ENCODE results near the gene CWC22.
"Not testable (repeated sequence)": the region's sequence is repeated elsewhere in the genome, so short reads cannot be mapped to it uniquely, and the experiment has no call there.

Gene CWC22

GRCh38 chr2:179987916-179988315 lies 19.2 kb downstream of the CWC22 start:
- Histone ChIP-seq H3K36me3 (ENCODE audit: control insufficient read depth in 2 of 2, insufficient read depth in 2 of 2, low read length in 2 of 2) (peaks cover 42 to 46% of the 10 kb centered on the region in 2 donors), H3K4me1 (ENCODE audit: control insufficient read depth in 2 of 2, insufficient read depth in 2 of 2, low read length in 2 of 2) (no peaks in the 10 kb centered on the region), H3K27me3 (ENCODE audit: control insufficient read depth in 2 of 2, insufficient read depth in 2 of 2, low read length in 2 of 2) (no peaks in the 10 kb centered on the region), H3K4me3 (ENCODE audit: low read length in 2 of 2) (no peak overlapping the region), H3K9ac (ENCODE audit: low read depth in 1 of 2, low read length in 2 of 2) (no peak overlapping the region), H3K9me3 (ENCODE audit: control insufficient read depth in 2 of 2, low read length in 2 of 2) (no peaks in the 10 kb centered on the region), H3K27ac (ENCODE audit: low read depth in 2 of 2, low read length in 2 of 2) (no peak overlapping the region)

- Histone ChIP-seq H3K4me3 (ENCODE audit: low read length in 2 of 2) (no peak overlapping the region), H3K27me3 (ENCODE audit: control insufficient read depth in 2 of 2, insufficient read depth in 2 of 2, low read length in 2 of 2) (no peaks in the 10 kb centered on the region), H3K9me3 (ENCODE audit: control insufficient read depth in 2 of 2, low read length in 2 of 2) (no peaks in the 10 kb centered on the region), H3K36me3 (ENCODE audit: control insufficient read depth in 2 of 2, insufficient read depth in 2 of 2, low read length in 2 of 2) (peaks cover 41 to 48% of the 10 kb centered on the region in 2 donors), H3K4me1 (ENCODE audit: control insufficient read depth in 2 of 2, insufficient read depth in 2 of 2, low read length in 2 of 2) (no peaks in the 10 kb centered on the region), H3K9ac (ENCODE audit: low read depth in 1 of 2, low read length in 2 of 2) (no peak overlapping the region), H3K27ac (ENCODE audit: low read depth in 2 of 2, low read length in 2 of 2) (no peak overlapping the region)
These were observed 21.8 kb downstream of the CWC22 start for GRCh38 chr2:179985163-179985820.

GRCh38 chr2:179983250-179983932 lies 23.7 kb downstream of the CWC22 start:
- no peaks in the 10 kb centered on the region for H3K27me3 ChIP-seq (ENCODE audit: control insufficient read depth in 2 of 2, insufficient read depth in 2 of 2, low read length in 2 of 2)
- H3K4me3 ChIP-seq (ENCODE audit: low read length in 2 of 2), result no peak overlapping the region
- H3K9me3 ChIP-seq (ENCODE audit: control insufficient read depth in 2 of 2, low read length in 2 of 2), result no peaks in the 10 kb centered on the region
- no peak overlapping the region for H3K27ac ChIP-seq (ENCODE audit: low read depth in 2 of 2, low read length in 2 of 2)
- peaks cover 55 to 56% of the 10 kb centered on the region in 2 donors for H3K36me3 ChIP-seq (ENCODE audit: control insufficient read depth in 2 of 2, insufficient read depth in 2 of 2, low read length in 2 of 2)
- H3K9ac ChIP-seq (ENCODE audit: low read depth in 1 of 2, low read length in 2 of 2), result no peak overlapping the region
- H3K4me1 ChIP-seq (ENCODE audit: control insufficient read depth in 2 of 2, insufficient read depth in 2 of 2, low read length in 2 of 2), result no peaks in the 10 kb centered on the region

GRCh38 chr2:179981085-179981484 lies 26.0 kb downstream of the CWC22 start:
- Histone ChIP-seq H3K36me3 (ENCODE audit: control insufficient read depth in 2 of 2, insufficient read depth in 2 of 2, low read length in 2 of 2) (peaks cover 46 to 49% of the 10 kb centered on the region in 2 donors), H3K27ac (ENCODE audit: low read depth in 2 of 2, low read length in 2 of 2) (no peak overlapping the region), H3K9me3 (ENCODE audit: control insufficient read depth in 2 of 2, low read length in 2 of 2) (no peaks in the 10 kb centered on the region), H3K4me1 (ENCODE audit: control insufficient read depth in 2 of 2, insufficient read depth in 2 of 2, low read length in 2 of 2) (no peaks in the 10 kb centered on the region), H3K27me3 (ENCODE audit: control insufficient read depth in 2 of 2, insufficient read depth in 2 of 2, low read length in 2 of 2) (no peaks in the 10 kb centered on the region), H3K4me3 (ENCODE audit: low read length in 2 of 2) (no peak overlapping the region), H3K9ac (ENCODE audit: low read depth in 1 of 2, low read length in 2 of 2) (no peak overlapping the region)

GRCh38 chr2:179974761-179975160 lies 32.3 kb downstream of the CWC22 start:
- H3K36me3 ChIP-seq (ENCODE audit: control insufficient read depth in 2 of 2, insufficient read depth in 2 of 2, low read length in 2 of 2), result peaks cover 24 to 28% of the 10 kb centered on the region in 2 donors
- no peaks in the 10 kb centered on the region for H3K9me3 ChIP-seq (ENCODE audit: control insufficient read depth in 2 of 2, low read length in 2 of 2)

GRCh38 chr2:179966778-179967394 lies 40.2 kb downstream of the CWC22 start:
- H3K27me3 ChIP-seq (ENCODE audit: control insufficient read depth in 2 of 2, insufficient read depth in 2 of 2, low read length in 2 of 2), result no peaks in the 10 kb centered on the region
- no peak overlapping the region for H3K9ac ChIP-seq (ENCODE audit: low read depth in 1 of 2, low read length in 2 of 2)
- peaks cover 38 to 44% of the 10 kb centered on the region in 2 donors for H3K36me3 ChIP-seq (ENCODE audit: control insufficient read depth in 2 of 2, insufficient read depth in 2 of 2, low read length in 2 of 2)
- no peaks in the 10 kb centered on the region for H3K4me1 ChIP-seq (ENCODE audit: control insufficient read depth in 2 of 2, insufficient read depth in 2 of 2, low read length in 2 of 2)
- no peak overlapping the region for H3K27ac ChIP-seq (ENCODE audit: low read depth in 2 of 2, low read length in 2 of 2)
- H3K4me3 ChIP-seq (ENCODE audit: low read length in 2 of 2), result no peak overlapping the region
- no peaks in the 10 kb centered on the region for H3K9me3 ChIP-seq (ENCODE audit: control insufficient read depth in 2 of 2, low read length in 2 of 2)

More at GRCh38 chr2:179974761-179975160, 32.3 kb downstream of the CWC22 start:
- no peaks in the 10 kb centered on the region for H3K4me1 ChIP-seq (ENCODE audit: control insufficient read depth in 2 of 2, insufficient read depth in 2 of 2, low read length in 2 of 2)
- no peaks in the 10 kb centered on the region for H3K27me3 ChIP-seq (ENCODE audit: control insufficient read depth in 2 of 2, insufficient read depth in 2 of 2, low read length in 2 of 2)
- no peak overlapping the region for H3K4me3 ChIP-seq (ENCODE audit: low read length in 2 of 2)
- H3K9ac ChIP-seq (ENCODE audit: low read depth in 1 of 2, low read length in 2 of 2), result no peak overlapping the region
- H3K27ac ChIP-seq (ENCODE audit: low read depth in 2 of 2, low read length in 2 of 2), result no peak overlapping the region

GRCh38 chr2:179965291-179966258 lies 41.5 kb downstream of the CWC22 start:
- Histone ChIP-seq H3K36me3 (ENCODE audit: control insufficient read depth in 2 of 2, insufficient read depth in 2 of 2, low read length in 2 of 2) (peaks cover 32 to 40% of the 10 kb centered on the region in 2 donors), H3K9me3 (ENCODE audit: control insufficient read depth in 2 of 2, low read length in 2 of 2) (no peaks in the 10 kb centered on the region), H3K4me3 (ENCODE audit: low read length in 2 of 2) (no peak overlapping the region), H3K9ac (ENCODE audit: low read depth in 1 of 2, low read length in 2 of 2) (no peak overlapping the region), H3K4me1 (ENCODE audit: control insufficient read depth in 2 of 2, insufficient read depth in 2 of 2, low read length in 2 of 2) (no peaks in the 10 kb centered on the region), H3K27me3 (ENCODE audit: control insufficient read depth in 2 of 2, insufficient read depth in 2 of 2, low read length in 2 of 2) (no peaks in the 10 kb centered on the region), H3K27ac (ENCODE audit: low read depth in 2 of 2, low read length in 2 of 2) (no peak overlapping the region)

- no peak overlapping the region for H3K4me3 ChIP-seq (ENCODE audit: low read length in 2 of 2)
- H3K9ac ChIP-seq (ENCODE audit: low read depth in 1 of 2, low read length in 2 of 2), result no peak overlapping the region
- H3K4me1 ChIP-seq (ENCODE audit: control insufficient read depth in 2 of 2, insufficient read depth in 2 of 2, low read length in 2 of 2), result no peaks in the 10 kb centered on the region
- no peaks in the 10 kb centered on the region for H3K9me3 ChIP-seq (ENCODE audit: control insufficient read depth in 2 of 2, low read length in 2 of 2)
- H3K27me3 ChIP-seq (ENCODE audit: control insufficient read depth in 2 of 2, insufficient read depth in 2 of 2, low read length in 2 of 2), result no peaks in the 10 kb centered on the region
- H3K27ac ChIP-seq (ENCODE audit: low read depth in 2 of 2, low read length in 2 of 2), result no peak overlapping the region
- H3K36me3 ChIP-seq (ENCODE audit: control insufficient read depth in 2 of 2, insufficient read depth in 2 of 2, low read length in 2 of 2), result peaks cover 31 to 34% of the 10 kb centered on the region in 2 donors
These were observed 43.5 kb downstream of the CWC22 start for GRCh38 chr2:179963626-179964025.

GRCh38 chr2:179958251-179958650 lies 48.8 kb downstream of the CWC22 start:
- not testable (repeated sequence) for H3K9me3 ChIP-seq (ENCODE audit: control insufficient read depth in 2 of 2, low read length in 2 of 2); H3K9ac ChIP-seq (ENCODE audit: low read depth in 1 of 2, low read length in 2 of 2); H3K27me3 ChIP-seq (ENCODE audit: control insufficient read depth in 2 of 2, insufficient read depth in 2 of 2, low read length in 2 of 2); H3K4me3 ChIP-seq (ENCODE audit: low read length in 2 of 2); H3K4me1 ChIP-seq (ENCODE audit: control insufficient read depth in 2 of 2, insufficient read depth in 2 of 2, low read length in 2 of 2); H3K27ac ChIP-seq (ENCODE audit: low read depth in 2 of 2, low read length in 2 of 2)
- H3K36me3 ChIP-seq (ENCODE audit: control insufficient read depth in 2 of 2, insufficient read depth in 2 of 2, low read length in 2 of 2), result peaks cover 21 to 22% of the 10 kb centered on the region in 2 donors
